RPMI7951 (cell line): ENCODE results near the gene ABTB2. TPM values are rescaled to one million over a fixed set of nuclear protein-coding genes. Genes with fewer than 3 reads are reported as not detected.

ENCODE experiments used
- DNase-seq: peaks from one replicate; pipeline ENCODE4 v3.0.0-alpha.2; 2012; ENCODE audit warnings: low read depth
- total RNA-seq: library from RNA; depleted of rRNA; stranded (reverse); fragments of >200 nt; shearing (Covaris generic); gene quantifications from 2 replicates; pipeline ENCODE4 v1.2.3, GENCODE V29; 2014

The ABTB2 gene
- total RNA-seq, 1 experiment from 2014 or later, result 2.8 TPM

- DNase-seq, result peak; percentile 56
Measured at GRCh38 chr11:34150494-34151151, 207.2 kb downstream of the ABTB2 start.

- peak; percentile 11 for DNase-seq
Measured at GRCh38 chr11:34149786-34150185, 208.0 kb downstream of the ABTB2 start.

- no peak for DNase-seq
Measured at GRCh38 chr11:34149274-34149673, 208.5 kb downstream of the ABTB2 start.

GRCh38 chr11:34148504-34149165 is 209.2 kb downstream of the ABTB2 start:
- DNase-seq, result no peak

- DNase-seq, result no peak
Measured at GRCh38 chr11:34147581-34147980, 210.2 kb downstream of the ABTB2 start.

GRCh38 chr11:34146866-34147265 is 210.9 kb downstream of the ABTB2 start:
- no peak for DNase-seq

- no peak for DNase-seq
Measured at GRCh38 chr11:34146411-34146810, 211.4 kb downstream of the ABTB2 start.

- DNase-seq, result no peak
Measured at GRCh38 chr11:34145847-34146381, 211.9 kb downstream of the ABTB2 start.

- no peak for DNase-seq
Measured at GRCh38 chr11:34145073-34145472, 212.7 kb downstream of the ABTB2 start.

GRCh38 chr11:34143048-34143447 is 214.8 kb downstream of the ABTB2 start:
- DNase-seq, result no peak

- no peak for DNase-seq
Measured at GRCh38 chr11:34140149-34140548, 217.7 kb downstream of the ABTB2 start.

GRCh38 chr11:34139346-34139745 is 218.5 kb downstream of the ABTB2 start:
- no peak for DNase-seq

- no peak for DNase-seq
Measured at GRCh38 chr11:34136420-34136819, 221.4 kb downstream of the ABTB2 start.

- no peak for DNase-seq
Measured at GRCh38 chr11:34135439-34135838, 222.4 kb downstream of the ABTB2 start.

- no peak for DNase-seq
Measured at GRCh38 chr11:34134765-34135164, 223.0 kb downstream of the ABTB2 start.

GRCh38 chr11:34132261-34132965 is 225.4 kb downstream of the ABTB2 start:
- no peak for DNase-seq

- DNase-seq, result no peak
Measured at GRCh38 chr11:34128824-34129223, 229.0 kb downstream of the ABTB2 start.

GRCh38 chr11:34126959-34127848 is 230.6 kb downstream of the ABTB2 start:
- no peak for DNase-seq

- DNase-seq, result no peak
Measured at GRCh38 chr11:34124885-34125668, 232.7 kb downstream of the ABTB2 start.

- DNase-seq, result no peak
Measured at GRCh38 chr11:34120651-34121050, 237.2 kb downstream of the ABTB2 start.

GRCh38 chr11:34114471-34114870 is 243.3 kb downstream of the ABTB2 start:
- DNase-seq, result no peak
